ENCODE data around the gene SAMD1. TPM values are rescaled to one million over a fixed set of nuclear protein-coding genes. Genes with fewer than 3 reads are reported as not detected.

The SAMD1 gene
- total RNA-seq, 1 donor from 2014 or later, result 41.7 TPM

GRCh38 chr19:14061081-14061749 lies 29.3 kb downstream of the SAMD1 start:
- TF ChIP-seq EZH2 (IDR thresholded peaks at IDR 0.05; ENCODE audit: insufficient read depth, low read length), result no peak
- no peak for TF ChIP-seq CTCF (IDR thresholded peaks at IDR 0.05; ENCODE audit: insufficient read depth, low read depth, low read length)
- Mint-ChIP-seq H3K4me3 (ENCODE audit: unreplicated experiment) (no peak overlapping the region), H3K4me1 (ENCODE audit: low read depth, unreplicated experiment) (no peaks in the 10 kb centered on the region), H3K27me3 (ENCODE audit: low read depth, unreplicated experiment) (peaks cover 29% of the 10 kb centered on the region), H3K9me3 (ENCODE audit: unreplicated experiment) (no peaks in the 10 kb centered on the region), H3K27ac (ENCODE audit: unreplicated experiment) (no peak overlapping the region), H3K36me3 (ENCODE audit: low read depth, unreplicated experiment) (no peaks in the 10 kb centered on the region)
- peaks cover 3% of the 10 kb centered on the region for H3K4me1 ChIP-seq (ENCODE audit: insufficient read depth, low read length)
- no peak overlapping the region for H3K4me3 ChIP-seq (ENCODE audit: insufficient read depth, low read depth, low read length)
- FAIRE-seq (no peak), DNase-seq (ENCODE audit: low read depth) (peak; percentile 45)
- no peak overlapping the region for H3K9ac ChIP-seq (ENCODE audit: low read length)
- H4K20me1 ChIP-seq (ENCODE audit: insufficient read depth, low read length), result no peaks in the 10 kb centered on the region
- no peaks in the 10 kb centered on the region for H3K9me3 ChIP-seq (ENCODE audit: insufficient read depth, low read depth, low read length)
- no peak overlapping the region for H3K27ac ChIP-seq (ENCODE audit: low read depth, low read length)
- peaks cover 18% of the 10 kb centered on the region for H3K27me3 ChIP-seq (ENCODE audit: insufficient read depth, low read length)
- no peaks in the 10 kb centered on the region for H3K36me3 ChIP-seq (ENCODE audit: insufficient read depth, low read length)
- no peaks in the 10 kb centered on the region for H3K79me2 ChIP-seq (ENCODE audit: insufficient read depth, low read length)
- no peak overlapping the region for H3K4me2 ChIP-seq (ENCODE audit: low read length)
- H2AFZ ChIP-seq (ENCODE audit: low read depth, low read length), result no peak overlapping the region

GRCh38 chr19:14059652-14060155 lies 30.8 kb downstream of the SAMD1 start:
- Histone ChIP-seq H2AFZ (ENCODE audit: low read depth, low read length) (no peak overlapping the region), H3K27ac (ENCODE audit: low read depth, low read length) (no peak overlapping the region), H4K20me1 (ENCODE audit: insufficient read depth, low read length) (no peaks in the 10 kb centered on the region), H3K9ac (ENCODE audit: low read length) (no peak overlapping the region), H3K4me1 (ENCODE audit: insufficient read depth, low read length) (peaks cover 3% of the 10 kb centered on the region), H3K27me3 (ENCODE audit: insufficient read depth, low read length) (peaks cover 18% of the 10 kb centered on the region), H3K4me3 (ENCODE audit: insufficient read depth, low read depth, low read length) (no peak overlapping the region), H3K79me2 (ENCODE audit: insufficient read depth, low read length) (no peaks in the 10 kb centered on the region), H3K36me3 (ENCODE audit: insufficient read depth, low read length) (no peaks in the 10 kb centered on the region), H3K9me3 (ENCODE audit: insufficient read depth, low read depth, low read length) (no peaks in the 10 kb centered on the region), H3K4me2 (ENCODE audit: low read length) (no peak overlapping the region)
- H3K4me3 Mint-ChIP-seq (ENCODE audit: unreplicated experiment), result no peak overlapping the region
- no peaks in the 10 kb centered on the region for H3K4me1 Mint-ChIP-seq (ENCODE audit: low read depth, unreplicated experiment)
- no peak for TF ChIP-seq CTCF (IDR thresholded peaks at IDR 0.05; ENCODE audit: insufficient read depth, low read depth, low read length)
- no peak for TF ChIP-seq EZH2 (IDR thresholded peaks at IDR 0.05; ENCODE audit: insufficient read depth, low read length)
- no peak for FAIRE-seq
- peaks cover 1% of the 10 kb centered on the region for H3K9me3 Mint-ChIP-seq (ENCODE audit: unreplicated experiment)
- no peaks in the 10 kb centered on the region for H3K36me3 Mint-ChIP-seq (ENCODE audit: low read depth, unreplicated experiment)
- no peak overlapping the region for H3K27ac Mint-ChIP-seq (ENCODE audit: unreplicated experiment)
- DNase-seq (ENCODE audit: low read depth), result no peak
- H3K27me3 Mint-ChIP-seq (ENCODE audit: low read depth, unreplicated experiment), result peaks cover 36% of the 10 kb centered on the region

- no peak for DNase-seq (ENCODE audit: low read depth)
- peaks cover 42% of the 10 kb centered on the region for H3K27me3 Mint-ChIP-seq (ENCODE audit: low read depth, unreplicated experiment)
- Histone ChIP-seq H3K36me3 (ENCODE audit: insufficient read depth, low read length) (no peaks in the 10 kb centered on the region), H3K79me2 (ENCODE audit: insufficient read depth, low read length) (no peaks in the 10 kb centered on the region), H3K4me2 (ENCODE audit: low read length) (no peak overlapping the region), H3K27ac (ENCODE audit: low read depth, low read length) (no peak overlapping the region), H3K9ac (ENCODE audit: low read length) (no peak overlapping the region), H3K4me1 (ENCODE audit: insufficient read depth, low read length) (peaks cover 3% of the 10 kb centered on the region), H4K20me1 (ENCODE audit: insufficient read depth, low read length) (no peaks in the 10 kb centered on the region), H3K27me3 (ENCODE audit: insufficient read depth, low read length) (peaks cover 18% of the 10 kb centered on the region), H2AFZ (ENCODE audit: low read depth, low read length) (no peak overlapping the region), H3K9me3 (ENCODE audit: insufficient read depth, low read depth, low read length) (no peaks in the 10 kb centered on the region), H3K4me3 (ENCODE audit: insufficient read depth, low read depth, low read length) (no peak overlapping the region)
- H3K4me1 Mint-ChIP-seq (ENCODE audit: low read depth, unreplicated experiment), result no peaks in the 10 kb centered on the region
- TF ChIP-seq CTCF (IDR thresholded peaks at IDR 0.05; ENCODE audit: insufficient read depth, low read depth, low read length) (peak; percentile 30), EZH2 (IDR thresholded peaks at IDR 0.05; ENCODE audit: insufficient read depth, low read length) (no peak)
- no peaks in the 10 kb centered on the region for H3K36me3 Mint-ChIP-seq (ENCODE audit: low read depth, unreplicated experiment)
- H3K9me3 Mint-ChIP-seq (ENCODE audit: unreplicated experiment), result peaks cover 1% of the 10 kb centered on the region
- FAIRE-seq, result no peak
- H3K4me3 Mint-ChIP-seq (ENCODE audit: unreplicated experiment), result no peak overlapping the region
- no peak overlapping the region for H3K27ac Mint-ChIP-seq (ENCODE audit: unreplicated experiment)
Observed at GRCh38 chr19:14059093-14059480, 31.5 kb downstream of the SAMD1 start.

Measured in astrocyte (in vitro differentiated cells and primary cell).